Putamen (tissue), 1 donor: Measurements from ENCODE around the gene CD28.

Source experiments
- DNase-seq: peaks from one replicate; pipeline ENCODE4 v3.0.0-alpha.2; 2016; ENCODE audit warnings: low spot score

Gene CD28

DNA sequence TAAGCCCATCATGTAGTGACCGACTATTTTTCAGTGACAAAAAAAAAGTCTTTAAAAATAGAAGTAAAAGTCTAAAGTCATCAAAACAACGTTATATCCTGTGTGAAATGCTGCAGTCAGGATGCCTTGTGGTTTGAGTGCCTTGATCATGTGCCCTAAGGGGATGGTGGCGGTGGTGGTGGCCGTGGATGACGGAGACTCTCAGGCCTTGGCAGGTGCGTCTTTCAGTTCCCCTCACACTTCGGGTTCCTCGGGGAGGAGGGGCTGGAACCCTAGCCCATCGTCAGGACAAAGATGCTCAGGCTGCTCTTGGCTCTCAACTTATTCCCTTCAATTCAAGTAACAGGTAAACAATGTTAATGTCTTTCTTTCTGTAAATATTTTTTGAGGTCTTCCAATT lies at the start of gene CD28:
Gene CD28, plus strand, starts transcription at position 237 of the 400 bp plus-strand sequence. Its CDS starts 58 bp downstream, at position 295.
- no peak for DNase-seq

DNA sequence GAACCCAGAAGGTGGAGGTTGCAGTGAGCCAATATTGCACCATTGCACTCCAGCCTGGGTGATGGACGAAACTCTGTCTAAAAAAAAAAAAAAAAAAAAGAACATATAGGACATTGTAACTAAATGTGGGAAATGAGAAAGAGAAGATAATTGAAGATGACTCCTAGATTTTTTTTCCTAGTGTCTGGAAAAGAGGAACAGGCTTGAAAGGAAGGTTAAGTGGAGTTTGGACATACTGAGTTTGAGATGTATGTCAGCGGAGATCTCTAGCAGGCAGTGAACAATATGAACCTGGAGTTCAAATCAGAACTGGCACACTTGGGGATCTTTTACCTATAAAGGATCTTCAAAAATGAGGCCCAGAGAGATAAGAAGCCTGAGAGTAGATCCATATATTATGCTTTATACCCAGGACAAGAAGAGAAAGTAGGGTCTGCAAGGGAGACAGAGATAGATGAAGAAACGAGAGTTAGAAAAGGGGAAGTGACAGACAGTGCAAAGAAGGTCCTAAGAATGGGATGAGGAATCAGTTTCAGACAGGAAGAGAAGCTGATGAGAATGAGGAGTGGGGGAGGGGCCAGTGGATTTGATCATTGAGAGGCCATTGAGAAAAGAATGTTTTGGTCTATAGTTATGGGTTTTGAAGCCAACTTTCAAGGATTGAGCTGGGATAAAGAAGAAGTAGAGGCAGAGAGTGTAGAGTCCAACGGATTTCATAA lies 46.9 kb upstream of the CD28 start:
- DNase-seq: no peak

DNA sequence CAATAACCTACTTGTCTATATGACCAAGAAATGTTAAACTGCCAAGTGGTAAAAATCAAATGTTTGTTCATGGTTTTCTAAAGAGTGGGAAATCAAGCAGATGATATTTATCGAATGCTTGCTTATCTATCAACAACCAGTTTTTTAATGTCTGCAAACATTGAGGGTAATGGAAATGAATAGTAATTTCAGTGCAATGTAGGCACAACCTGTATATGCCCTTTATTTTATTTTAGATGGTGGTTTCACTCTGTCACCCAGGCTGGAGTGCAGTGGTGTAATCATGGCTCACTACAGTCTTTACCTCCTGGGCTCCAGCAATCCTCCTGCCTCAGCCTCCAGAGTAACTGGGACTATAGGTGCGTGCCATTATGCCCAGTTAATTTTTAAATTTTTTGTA lies 46.0 kb upstream of the CD28 start:
- no peak for DNase-seq

DNA sequence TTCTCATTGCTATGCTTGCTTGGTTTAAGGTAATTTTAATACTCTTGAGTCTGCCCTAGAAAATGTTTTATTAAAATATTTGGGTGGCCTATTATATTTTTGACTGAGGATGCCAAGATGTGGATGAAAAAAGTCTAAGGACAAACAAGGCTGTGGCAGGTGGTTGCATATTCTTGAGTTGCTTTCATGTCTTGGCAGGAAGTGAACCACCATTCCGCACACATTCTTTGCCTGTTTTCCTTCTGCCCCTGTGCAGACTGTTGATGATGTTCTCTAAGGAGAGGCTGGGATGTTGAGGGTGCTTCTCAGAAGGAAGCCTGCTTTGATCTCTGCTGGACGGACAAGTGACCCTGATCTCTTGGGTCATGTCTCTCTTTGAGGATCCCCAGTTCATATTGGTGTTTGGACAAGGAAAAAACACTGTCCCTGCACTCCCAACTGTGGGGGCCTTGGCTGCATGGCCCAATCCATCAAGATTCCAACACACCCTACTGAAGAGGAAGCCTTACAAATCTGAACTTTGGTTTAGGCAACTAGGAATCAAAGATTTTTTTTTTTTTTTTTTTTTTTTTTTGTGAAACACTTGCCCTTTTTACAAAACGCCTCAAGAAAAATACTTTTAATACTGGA lies 45.0 kb upstream of the CD28 start:
- no peak for DNase-seq

DNA sequence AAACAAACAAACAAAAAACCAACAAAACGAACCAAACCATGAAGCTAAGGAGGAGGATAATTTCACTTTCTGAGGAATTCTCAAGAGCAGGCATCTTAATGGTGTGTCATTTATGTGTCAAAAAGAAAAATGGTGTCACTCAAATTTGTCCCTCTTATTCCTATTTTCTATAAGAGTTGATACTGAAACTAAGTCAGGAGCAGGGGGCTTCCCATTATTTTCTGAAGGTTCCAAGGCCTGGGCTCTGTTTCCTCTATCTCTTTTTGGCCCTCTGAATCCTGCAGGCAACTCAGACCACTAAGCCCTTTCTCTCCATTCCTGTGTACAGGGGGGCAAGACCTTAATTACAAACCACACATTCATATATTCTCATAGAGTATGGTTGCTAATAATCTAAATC lies 44.0 kb upstream of the CD28 start:
- no peak for DNase-seq

DNA sequence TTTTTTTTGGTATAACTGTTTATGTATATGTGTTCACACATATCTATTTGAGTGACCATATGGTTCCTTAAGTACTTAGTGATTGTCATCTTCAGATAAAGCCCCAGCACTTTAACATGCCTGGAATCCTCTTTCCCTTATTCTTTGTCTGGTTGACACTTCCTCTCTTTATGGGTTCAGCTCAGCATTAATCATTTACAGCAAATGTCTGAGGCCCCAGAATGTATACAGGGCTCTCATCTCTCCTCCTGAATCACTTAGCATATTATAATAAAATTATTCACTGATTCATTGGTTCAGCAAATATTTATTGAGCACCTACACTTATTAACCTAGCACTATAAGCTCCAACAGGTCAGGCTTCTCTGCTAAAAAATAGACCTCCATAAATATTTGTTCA lies 43.5 kb upstream of the CD28 start:
- DNase-seq: no peak

DNA sequence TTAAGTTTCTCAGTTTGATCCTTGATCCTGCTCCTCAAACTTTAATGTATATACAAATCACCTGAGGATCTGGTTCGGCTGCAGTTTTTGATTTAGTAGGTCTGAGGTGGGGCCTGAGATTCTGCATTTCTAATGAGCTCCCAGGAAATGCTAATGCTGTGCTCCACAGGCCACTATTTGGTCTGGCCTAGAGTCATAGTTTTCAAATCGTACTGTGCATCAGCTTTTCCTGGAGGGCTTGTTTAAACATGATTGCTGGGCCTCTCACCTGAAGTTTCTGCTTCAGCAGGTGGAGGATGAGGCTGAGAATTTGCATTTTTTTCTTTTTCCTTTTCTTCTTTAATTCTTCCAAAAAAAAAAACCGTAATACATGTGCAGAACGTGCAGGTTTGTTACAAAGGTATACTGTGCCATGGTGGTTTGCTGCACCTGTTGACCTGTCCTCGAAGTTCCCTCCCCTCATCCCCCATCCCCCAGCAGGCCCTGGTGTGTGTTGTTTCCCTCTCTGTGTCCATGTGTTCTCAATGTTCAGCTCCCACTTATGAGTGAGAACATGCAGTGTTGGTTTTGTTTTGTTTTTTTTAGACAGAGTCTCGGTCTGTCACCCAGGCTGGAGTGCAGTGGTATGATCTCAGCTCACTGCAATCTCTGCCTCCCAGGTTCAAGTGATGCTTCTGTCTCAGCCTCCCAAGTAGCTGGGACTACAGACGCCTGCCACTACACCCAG lies 42.2 kb upstream of the CD28 start:
- no peak for DNase-seq

DNA sequence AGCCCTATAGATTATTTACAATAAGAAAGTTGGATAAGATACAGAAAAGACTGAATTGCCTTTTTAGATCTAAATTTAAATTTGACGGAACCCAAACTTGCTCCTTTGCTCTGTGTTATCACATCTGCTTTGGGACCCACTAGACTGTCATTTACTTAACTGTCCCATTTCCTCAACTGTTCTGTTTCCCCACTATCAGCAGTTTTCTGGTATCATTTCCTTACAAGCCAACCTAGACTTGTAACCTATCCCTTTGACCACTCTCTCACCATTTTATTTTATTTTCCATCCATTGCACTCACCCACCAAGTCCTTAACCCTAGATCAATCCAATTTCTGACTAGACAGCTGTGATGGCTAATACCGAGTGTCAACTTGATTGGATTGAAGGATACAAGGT lies 38.6 kb upstream of the CD28 start:
- no peak for DNase-seq

DNA sequence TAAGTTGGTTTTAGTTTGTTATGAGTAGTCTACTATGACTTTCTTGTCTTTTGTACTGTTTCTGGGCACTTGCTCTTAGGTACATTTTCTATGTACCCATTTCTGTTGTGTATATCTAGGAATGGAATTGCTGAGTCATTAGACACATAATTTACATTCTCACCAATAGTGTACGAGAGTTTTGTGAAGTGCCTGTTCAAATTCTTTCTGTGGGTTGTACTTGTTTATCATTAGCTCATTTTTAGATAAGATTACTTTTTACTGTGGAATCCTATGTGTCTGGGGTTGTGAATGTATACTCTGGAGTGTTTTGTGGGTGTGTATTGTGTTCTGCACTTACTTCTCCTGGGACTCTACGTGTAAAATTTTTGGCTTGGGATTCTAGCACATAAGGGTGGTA lies 36.6 kb upstream of the CD28 start:
- DNase-seq: no peak

DNA sequence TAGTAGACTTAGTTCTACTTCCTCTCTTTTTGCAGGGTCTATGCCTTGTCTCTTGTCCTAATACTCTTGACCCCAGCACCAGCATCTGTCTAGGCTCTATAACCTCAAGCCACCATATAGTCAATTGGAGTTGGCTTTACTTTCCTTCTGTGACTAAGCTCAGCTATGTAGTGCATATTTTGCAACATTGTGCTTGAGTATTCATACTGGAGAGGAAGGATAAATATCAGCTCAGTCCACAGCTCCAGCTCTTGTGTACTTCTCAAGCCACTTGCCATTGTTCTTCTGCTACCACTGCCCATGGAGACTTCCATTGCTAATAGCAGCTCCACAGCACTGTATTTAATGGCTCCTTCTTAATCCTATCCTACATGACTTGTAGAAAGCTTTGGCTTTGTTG lies 35.5 kb upstream of the CD28 start:
- no peak for DNase-seq

DNA sequence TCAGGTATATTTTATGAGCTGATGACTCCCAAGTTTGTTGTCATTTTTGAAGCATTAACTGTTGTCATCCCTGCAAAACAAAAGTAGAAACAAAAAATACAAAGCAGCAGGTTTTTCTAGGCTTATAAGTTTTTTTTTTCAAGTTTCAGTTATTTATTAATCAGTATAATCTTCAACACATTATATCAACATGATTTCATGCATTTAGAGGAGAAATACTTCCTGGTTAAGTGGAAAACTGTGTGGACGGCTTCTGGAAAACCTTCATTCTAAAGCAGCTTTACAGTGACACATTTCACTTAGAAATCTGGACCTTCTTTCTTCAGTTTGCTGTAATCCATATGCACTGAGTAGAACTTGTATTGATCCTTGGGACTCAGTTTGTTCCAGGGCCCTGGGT lies 34.6 kb upstream of the CD28 start:
- no peak for DNase-seq

DNA sequence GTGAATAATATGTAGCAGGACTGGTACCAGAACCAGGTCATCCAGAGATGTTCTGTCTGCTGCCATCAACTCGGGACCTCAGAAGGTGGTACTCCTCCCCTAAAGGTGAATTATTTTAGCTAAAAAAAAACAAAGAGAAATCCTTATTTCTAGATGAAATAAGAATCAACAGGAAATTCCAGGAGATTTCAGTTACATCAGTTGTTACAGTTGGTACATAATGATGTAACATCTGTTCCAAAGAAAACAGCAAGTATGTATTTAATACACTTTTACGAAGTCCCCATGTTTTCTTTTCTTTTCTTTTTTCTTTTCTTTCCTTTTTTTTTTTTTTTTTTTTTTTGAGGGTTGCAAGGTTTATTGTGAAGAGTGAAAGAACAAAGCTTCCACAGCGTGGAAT lies 33.6 kb upstream of the CD28 start:
- no peak for DNase-seq

DNA sequence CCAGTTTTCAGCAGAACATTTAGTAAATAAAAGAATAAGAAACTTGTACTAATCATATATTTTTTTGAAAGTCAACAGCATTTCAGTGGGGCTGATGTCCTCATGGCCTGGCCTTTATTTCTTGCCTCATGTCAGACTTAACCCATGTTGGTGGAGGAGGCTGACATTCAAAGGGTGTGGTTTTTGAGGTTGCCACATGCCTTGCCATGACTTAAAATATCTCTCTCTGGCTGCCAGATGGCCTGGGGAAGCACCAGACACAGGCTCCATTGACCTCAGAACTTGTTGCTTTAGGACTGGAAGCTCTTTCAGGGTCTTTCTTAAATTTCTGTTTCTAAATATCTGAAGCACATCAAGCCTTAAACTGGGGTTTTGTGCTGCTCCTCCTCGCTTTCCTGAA lies 32.5 kb upstream of the CD28 start:
- DNase-seq: no peak

DNA sequence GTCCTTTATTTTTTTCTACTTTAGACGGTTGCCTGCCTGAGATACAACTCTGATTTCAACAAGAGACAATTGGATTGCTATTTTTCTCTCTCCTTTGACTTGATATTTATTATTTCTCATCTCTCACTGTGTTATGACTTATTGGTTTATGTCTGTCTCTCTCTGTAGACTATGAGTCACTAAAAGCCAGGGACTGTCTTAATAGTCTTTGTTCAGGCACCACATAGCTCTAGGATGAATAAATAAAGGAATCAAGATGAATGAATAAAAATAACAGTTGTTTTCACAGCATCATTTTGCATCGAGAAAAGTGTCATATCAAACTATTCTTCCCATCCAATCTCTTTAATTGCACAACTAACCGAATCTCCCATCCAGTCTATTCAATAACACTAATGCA lies 31.4 kb upstream of the CD28 start:
- DNase-seq: no peak

DNA sequence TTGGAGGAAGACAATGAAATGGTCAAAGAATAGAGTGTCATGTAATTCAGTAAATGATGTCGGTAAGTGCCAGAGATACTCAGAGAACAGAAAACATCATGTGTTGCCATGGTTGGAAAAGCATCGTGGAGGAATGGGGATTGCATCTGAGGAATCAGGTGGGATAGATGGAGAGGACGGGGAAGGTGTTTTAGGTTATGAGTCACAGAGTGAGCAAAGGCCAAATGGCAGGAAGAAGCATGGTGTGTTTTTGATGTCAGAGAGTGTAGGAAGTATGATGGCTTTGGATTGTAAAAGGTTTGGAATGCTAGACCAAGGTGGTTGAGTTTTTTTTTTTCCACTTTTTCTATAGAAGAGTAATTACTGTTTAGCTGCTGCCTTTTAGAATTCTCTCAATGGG lies 27.5 kb upstream of the CD28 start:
- DNase-seq: no peak

DNA sequence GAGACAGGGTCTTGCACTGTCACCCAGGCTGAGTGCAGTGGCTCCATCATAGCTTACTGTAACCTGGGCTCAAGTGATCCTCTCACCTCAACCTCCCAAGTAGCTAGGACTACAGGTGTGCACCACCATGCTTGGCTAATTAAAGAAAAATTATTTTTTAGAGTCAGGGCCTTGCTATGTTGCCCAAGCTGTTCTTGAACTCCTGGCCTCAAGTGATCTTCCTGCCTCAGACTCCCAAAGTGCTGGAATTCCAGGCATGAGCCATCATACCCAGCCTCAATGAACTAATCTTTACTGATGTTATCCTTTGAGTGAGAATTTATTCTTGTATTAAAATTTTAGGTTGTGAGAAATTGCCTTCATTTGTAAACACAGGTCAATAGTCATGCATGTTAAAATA lies 27.0 kb upstream of the CD28 start:
- no peak for DNase-seq

DNA sequence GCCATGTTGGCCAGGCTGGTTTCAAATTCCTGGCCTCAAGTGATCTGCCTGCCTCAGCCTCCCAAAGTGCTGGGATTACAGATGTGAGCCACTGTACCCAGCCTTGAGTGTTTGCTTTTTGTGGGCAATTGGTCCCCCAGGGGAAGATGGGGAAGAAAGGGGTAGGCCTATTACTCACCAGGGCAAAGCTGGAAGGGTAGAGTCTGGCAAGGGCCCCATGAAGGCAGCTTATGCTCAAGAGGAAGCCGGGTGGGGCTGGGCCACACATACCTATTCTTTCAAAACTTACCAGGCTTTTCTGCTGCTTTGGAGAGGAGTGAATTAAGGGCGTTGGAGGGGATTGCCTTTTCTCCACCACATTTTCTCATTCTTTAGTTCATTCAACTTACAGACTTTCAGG lies 24.5 kb upstream of the CD28 start:
- no peak for DNase-seq

DNA sequence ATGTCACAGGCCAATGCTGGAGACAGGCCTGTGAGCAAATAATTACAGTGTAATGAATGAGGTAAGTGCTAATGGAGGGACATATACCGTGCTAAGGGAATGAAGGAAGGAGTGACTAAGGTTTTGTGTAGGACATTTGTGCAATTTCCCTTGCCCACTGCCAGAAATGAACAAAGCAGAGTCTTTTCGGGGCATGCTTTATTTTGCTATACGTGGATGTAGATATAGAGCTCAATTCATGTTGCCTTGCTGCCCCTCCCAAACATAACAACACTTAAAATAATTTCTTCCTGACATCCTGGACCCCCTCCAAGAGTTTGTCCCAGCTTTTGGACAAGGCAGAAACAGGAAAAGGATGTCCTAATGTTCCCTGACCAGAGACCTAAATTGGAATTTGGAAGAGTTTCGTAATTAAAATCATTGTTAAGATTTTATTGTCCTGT lies 23.7 kb upstream of the CD28 start:
- no peak for DNase-seq

DNA sequence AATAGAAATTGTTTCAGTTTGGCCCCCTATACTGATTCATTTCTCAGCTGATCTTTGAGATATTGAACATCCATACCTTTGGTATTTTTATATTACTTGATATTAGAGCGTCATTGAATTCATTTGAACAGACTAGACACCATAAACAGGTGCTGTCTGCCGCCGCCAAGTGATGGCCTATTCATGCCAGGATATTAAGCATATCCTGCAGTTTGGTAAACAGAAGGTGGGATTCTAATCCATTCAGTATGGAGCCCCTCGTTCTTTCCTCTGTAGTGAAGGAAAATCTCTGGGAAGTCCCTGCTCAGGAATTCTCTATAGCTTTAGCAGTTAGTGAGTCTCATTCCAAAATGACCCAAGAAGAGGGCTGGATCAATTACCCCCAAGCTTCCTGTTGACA lies 23.0 kb upstream of the CD28 start:
- no peak for DNase-seq

DNA sequence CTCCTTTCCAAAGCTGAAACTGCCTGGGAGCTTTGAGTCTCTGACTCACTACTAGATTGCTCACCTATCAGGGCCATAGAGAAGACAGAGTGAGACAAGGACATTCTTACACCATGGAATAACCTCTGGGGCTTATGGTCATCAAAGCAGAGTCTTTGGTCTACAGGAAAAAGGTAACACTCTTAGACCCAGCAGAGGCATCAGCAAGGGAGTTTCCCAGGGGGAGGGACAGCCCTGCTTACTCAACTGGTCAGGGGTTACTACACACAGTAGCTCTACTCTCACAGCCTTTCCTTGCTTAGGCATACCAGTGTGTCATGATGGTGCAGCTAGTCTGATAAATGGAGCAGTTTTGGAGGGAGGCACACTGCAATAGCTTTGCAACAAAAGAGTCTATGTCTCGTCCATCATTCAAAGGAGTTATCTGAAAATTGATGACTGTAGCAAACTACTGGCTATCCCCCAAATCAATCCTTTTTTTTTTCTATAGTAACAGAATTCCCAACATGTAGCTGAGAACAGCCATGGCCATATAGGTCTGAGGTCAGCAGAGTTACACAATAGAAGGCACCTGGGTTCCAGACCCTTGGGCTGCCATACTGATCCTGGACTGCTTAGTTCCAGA lies 22.4 kb upstream of the CD28 start:
- DNase-seq: no peak

DNA sequence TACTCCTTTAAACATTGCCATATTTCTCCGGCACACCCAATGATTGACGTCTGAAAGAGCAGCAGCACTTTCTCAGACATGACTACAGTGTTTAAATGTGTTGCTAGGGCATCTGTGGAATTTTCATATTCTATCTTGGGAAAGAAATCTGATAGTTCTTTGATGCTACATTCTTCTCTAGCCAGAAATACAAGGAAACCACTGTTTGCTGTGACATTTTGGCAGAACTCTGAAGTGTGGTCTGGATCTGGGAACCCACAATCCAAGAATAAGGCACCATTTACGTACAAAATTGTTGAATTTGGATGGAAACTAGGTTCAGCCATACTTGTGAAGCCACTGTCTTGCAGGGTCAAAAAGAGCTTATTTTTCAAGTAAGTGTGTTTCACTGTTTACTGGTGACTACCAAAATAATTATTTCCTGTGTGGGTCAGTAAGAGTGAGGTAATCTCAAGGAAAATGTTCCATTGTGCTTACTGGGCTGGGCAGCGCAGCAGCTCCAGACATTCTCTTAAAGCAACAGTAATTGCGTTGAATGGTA lies 21.3 kb upstream of the CD28 start:
- DNase-seq: no peak

DNA sequence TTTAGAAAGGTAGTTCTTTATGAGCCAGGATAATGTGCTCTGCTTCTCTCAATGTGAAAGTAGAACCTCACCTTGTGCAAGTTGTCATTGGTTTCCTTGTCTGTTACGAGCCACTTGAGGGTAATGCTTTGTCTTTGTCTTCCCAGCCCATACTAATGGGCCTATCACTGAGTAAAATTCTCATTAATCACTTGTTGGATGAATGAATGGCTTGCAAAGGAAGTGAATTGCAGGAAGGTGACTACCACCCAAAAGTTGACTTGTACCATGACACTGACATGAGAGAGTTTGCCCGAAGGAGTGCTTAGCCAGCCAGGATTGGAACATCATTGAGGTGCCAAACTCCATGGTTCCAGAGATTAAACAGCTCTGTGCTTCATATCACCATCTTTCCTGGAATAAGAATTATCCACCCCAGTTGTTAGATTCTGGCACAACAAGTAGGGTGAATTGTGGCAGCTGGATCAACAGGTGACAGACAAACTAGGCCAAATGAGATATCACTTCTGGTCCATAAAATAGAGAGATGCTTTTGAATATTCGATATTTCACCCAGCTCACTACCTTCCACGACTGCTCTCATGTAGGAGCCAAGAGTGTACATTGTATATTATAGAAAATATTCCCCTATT lies 20.5 kb upstream of the CD28 start:
- DNase-seq: no peak
